HG03565 (cell line): ENCODE measurements around the gene ATP2C2.

ENCODE experiments used
- ATAC-seq: cut with Tn5 transposase; IDR thresholded peaks from one replicate; pipeline ENCODE4 v1.9.1; 2021; ENCODE audit warnings: mild to moderate bottlenecking, moderate library complexity; ENCODE audit not compliant: unreplicated experiment

ATP2C2 gene

DNA sequence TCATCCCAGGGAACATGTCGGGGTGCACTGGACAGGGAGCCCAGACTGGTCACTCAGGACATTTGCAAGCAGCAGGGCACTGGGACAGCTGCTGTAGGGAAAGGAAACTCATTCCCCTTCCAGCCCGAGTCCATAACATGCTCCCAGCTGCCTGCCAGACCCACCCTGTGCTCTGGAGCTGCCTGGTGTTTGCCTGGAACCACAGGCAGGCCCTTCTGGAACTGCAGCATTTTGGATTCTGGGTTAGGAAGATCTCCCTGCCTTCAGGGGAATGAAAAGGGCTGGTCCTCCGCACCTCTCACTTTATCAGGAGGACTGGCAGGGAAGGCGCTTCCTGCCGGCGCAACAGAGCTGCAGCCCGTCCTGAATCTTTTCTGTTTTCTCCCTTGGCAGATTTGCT is 94.9 kb downstream of the ATP2C2 start:
- no peak for ATAC-seq

DNA sequence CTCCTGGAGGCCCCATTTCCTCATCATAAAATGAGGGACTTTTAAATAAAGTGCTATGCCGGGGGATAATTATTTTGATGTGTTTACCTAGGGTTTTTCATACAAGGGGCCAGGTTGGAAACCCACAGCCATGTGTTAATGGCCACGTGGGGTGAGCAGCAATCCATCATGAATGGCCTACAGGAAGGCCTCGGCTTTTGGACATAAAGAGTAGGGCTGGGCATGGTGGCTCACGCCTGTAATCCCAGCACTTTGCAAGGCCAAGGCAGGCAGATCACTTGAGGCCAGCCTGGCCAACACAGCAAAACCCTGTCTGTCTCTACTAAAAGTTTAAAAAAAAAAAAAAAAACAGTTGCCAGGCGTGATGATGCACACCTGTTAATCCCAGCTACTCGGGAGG is 95.8 kb downstream of the ATP2C2 start:
- no peak for ATAC-seq

DNA sequence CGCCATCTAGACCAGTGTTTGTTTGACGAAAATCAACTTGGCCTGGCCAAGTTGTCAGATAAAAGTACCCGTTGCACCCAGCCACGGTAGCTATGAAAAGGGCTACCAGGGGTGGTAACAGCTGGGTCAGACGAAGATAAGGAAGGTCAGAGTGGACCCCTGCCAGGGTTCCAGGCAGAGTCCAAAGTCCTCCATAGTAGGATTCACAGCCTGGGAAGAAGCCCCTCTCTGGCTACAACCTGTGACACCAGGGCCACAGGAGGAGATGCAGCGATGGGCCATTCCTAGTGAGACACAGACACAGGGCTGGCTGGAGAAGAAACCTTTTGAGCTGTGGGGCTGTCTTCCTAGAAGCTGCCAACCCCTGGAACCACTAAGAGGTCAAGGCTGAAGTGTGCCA is 96.8 kb downstream of the ATP2C2 start:
- no peak for ATAC-seq

DNA sequence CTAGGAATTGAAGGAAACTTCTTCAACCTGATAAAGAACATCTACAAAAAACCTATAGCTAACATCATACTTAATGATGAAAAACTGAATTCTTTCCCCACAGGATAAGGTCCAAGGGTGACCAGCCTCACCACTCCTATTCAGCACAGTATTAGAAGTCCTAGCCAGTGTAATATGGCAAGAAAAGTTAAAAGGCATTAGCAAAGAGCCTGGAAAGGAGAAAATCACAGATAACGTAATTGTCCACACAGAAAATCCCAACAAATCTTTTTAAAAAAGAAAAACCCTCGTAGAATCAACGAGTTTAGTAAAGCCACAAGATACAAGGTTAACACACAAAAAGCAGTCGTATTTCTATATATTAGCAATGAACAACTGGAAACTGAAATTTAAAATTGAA is 98.4 kb downstream of the ATP2C2 start:
- no peak for ATAC-seq

DNA sequence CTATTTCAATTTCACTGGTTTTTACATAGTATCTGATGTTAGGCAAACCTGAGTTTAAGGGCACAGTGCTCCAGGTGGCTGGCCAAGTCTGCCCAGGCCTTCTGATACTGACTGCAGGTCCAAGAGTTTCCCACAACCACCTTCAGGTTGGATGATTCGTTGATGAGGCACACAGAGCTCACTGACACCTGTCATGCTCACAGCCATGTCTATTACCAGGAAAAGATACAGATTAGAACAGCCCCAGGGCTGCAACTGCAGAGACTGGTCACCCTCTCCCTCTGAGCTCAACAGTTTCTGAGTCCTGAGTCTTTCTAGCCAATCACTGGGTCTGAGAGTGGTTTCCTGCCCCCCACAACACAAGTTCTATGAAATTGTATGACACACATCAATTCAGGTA is 98.9 kb downstream of the ATP2C2 start:
- no peak for ATAC-seq

DNA sequence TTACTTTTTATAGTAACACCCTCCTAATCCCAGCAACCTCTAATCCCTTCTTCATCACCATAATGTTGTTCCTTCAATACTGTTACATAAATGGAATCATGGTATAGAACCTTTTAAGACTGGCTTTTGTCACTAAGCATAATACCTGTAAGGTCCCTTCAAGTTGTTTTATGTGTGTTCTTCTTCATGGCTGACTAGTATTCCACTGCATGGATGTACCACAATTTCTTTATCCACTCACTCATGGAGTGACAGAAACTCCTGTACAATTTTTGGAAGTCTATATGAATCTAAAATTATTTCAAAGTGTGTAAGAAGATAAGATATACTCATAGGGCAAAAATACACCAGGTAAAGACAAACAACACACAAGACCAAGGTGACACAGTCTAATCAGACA is 99.4 kb downstream of the ATP2C2 start:
- ATAC-seq: no peak

DNA sequence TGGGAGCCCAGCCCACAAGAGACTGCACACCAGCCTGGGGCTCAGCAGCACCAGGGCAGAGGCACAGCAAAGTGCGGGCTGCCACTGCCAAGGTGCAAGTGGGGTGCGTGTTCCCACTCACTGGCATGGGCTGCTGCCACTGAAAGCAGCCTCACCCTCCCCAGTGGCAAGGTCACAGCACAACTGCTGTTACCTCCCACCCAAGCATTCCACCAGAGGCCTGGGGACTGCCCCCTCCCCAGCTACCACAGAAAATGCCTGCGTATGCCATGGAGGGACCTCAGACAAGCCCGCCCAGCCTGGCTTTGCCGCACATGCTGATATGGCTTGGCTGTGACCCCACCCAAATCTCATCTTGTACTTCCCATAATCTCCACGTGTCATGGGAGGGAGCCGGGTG is 103.0 kb downstream of the ATP2C2 start:
- ATAC-seq: no peak

DNA sequence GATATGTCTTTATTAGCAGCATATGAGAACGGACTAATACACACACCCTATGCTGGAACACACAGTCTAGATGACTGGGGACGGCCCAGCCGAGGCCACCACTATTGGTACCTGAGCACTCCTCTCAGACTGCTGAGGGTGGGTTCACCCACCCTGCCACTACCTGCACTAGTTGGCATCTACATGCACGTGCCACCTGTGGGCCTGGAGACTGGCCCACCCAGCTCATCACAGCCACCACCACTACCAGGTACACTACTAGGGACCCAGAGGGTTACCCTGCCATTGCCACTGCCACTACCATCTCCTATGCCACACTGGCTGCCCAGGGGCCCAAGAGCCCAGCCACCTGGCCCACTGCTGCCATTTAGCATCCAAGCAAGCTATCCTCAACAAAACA is 103.6 kb downstream of the ATP2C2 start:
- no peak for ATAC-seq

DNA sequence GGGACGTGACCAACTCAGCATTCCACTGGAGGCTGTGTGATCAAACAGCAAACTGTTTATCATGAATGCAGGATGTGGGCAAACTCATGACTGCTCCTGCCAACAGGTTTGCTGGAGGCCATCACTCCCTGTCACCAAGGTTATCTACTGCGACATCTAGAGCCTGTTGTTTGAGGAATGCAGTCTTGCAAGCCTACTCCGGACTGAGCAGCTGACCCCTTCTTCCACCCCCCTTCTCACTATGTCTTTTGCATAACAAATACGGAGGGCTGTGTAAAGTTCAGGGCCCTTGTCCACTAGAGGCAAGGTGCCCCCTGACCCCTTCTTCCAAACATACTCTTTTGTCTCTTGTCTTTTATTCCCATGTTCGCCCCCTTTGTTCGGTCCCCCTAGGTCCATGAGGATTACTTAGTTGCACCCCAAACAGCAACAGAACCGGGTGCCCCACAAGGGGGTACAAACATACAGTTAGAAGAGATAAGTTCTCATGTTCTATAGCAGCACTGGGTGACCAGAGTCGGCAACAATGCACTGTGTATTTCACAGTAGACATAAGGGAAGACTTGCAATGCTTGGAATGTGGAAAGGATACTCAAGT is 107.4 kb downstream of the ATP2C2 start:
- ATAC-seq: no peak

DNA sequence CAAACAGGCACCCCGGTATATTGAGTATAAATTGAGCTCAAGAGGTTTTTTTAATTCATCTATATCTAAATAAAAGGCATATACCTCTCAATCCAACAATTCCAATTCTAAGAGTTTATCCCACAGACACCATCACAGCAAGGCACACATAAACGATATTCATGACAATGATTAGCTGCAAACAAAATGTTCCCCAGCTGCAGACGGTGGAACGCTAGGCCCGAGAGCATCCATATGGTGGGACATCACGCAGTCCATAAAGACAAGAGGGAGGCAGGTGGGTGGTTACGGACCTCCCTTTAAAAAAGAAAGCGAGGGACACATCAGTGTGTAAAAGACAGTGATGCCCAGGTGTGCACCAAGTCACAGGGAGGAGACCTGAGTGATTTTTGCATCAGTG is 108.1 kb downstream of the ATP2C2 start:
- no peak for ATAC-seq

DNA sequence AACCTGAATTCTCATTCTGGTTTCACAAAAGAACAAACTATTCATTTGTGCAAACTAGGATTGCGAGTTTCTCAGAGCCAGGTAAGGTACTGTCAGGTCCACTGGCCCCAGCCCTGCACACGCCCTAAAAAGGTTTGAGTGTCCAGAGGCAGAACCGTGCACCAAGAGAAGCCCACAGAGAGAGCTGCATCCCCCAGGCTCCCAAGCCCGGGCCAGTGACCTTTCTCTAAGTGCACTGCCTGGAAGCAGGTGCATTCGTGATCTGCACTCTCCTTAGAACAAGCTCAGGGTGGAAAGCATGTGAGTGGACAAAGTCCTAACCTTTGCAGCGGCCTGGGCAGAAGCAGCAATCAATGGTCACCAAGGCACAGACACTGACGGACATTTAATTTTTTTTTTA is 109.3 kb downstream of the ATP2C2 start:
- no peak for ATAC-seq

DNA sequence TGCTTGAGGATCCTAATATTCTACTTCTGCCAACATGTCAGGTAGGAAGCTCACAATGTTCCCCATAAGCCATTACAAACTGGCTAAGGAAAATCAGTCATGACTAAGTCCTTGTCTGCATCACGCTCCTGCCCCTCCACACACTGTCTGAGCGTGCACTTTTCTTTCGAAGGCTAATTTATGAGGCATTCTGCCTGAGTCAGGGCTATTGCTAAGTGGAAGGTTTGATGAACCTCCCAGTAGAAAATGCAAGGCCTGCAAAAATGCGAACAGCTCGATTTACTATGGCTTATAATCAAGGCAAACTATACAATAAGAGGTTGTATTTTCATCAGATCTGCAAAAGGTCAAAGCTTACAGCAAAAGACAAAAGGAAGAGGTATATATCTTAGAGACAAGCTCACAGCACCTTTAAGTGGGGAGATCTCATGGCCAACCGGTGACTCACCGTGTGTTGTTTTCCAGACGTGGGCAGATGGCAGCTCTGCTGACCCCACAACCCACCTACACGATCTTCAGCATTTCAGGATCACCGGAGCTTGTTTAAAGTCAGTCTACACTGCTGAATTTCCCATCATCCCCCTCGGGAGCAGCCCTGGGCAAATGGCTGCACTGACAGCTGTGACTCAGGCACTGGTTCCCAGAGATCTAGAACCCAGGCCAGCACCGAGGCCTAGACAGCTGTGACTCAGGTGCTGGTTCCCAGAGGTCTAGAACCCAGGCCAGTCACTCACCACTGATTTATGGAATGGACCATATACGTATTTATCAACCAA is 110.0 kb downstream of the ATP2C2 start:
- ATAC-seq: no peak

DNA sequence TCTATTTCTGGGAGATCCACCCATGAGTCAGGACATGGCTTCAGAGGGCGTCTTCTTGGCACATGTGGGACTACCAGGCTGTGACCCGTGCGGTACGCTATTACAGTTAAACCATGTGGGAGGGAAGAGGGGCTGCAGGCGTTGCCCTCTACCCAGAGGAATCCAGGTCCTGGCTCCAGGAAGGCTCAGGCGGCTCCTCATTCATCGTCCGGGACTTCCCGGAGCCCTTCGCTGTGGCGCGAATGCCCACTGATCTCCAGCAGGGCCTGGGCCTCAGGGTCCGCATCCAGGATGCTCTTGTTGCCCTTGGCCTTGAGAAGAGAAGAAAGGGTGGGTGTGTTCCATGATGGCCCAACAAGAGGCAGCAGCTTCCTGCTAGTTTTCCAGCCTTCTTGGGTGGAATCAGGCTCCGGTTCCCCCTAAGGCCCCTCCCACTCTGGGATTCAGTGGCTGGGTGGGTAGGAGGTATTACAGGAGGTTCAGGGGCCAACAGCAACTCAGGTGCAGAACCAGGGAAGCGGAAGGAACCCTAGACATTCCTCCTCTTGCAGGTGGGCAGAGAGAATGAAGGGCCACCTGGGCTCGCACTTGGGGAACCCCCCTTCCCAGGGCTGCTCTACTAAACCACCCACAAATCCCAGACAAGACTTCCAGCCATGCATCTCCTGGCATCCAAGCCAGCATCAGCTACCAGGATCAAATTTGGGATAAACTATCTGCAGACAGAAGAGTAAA is 111.5 kb downstream of the ATP2C2 start:
- ATAC-seq: no peak

DNA sequence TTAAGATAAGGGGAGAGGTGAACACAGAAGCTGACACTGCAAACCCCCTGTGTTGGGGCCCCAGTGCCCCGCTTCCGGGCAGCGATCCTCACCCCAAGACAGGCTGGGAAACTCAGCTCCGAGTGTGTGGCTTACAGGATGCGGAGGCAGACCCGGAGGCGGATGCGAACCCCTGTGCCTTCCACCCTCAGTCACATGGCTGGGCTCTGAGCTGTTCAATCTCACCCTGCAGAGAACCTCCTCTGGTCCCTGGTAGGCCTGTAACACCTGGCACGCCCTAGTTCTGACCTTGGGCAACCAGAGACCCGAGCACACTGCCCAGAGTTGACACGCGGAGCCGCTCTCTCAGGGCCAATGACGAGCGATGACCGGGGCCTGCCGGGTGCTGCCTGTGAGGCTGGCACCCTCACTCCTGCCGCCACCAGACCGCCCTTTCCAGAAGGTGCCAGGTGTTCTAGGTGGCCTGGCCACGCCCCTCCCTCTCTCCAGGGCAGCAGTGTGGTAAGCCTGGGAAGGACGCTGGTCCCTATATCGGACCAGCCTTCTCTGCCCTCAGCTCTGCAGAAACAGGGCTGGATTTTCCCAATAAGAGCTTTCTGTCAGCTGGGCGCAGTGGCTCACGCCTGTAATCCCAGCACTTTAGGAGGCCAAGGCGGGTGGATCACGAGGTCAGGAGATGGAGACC is 112.9 kb downstream of the ATP2C2 start:
- no peak for ATAC-seq

DNA sequence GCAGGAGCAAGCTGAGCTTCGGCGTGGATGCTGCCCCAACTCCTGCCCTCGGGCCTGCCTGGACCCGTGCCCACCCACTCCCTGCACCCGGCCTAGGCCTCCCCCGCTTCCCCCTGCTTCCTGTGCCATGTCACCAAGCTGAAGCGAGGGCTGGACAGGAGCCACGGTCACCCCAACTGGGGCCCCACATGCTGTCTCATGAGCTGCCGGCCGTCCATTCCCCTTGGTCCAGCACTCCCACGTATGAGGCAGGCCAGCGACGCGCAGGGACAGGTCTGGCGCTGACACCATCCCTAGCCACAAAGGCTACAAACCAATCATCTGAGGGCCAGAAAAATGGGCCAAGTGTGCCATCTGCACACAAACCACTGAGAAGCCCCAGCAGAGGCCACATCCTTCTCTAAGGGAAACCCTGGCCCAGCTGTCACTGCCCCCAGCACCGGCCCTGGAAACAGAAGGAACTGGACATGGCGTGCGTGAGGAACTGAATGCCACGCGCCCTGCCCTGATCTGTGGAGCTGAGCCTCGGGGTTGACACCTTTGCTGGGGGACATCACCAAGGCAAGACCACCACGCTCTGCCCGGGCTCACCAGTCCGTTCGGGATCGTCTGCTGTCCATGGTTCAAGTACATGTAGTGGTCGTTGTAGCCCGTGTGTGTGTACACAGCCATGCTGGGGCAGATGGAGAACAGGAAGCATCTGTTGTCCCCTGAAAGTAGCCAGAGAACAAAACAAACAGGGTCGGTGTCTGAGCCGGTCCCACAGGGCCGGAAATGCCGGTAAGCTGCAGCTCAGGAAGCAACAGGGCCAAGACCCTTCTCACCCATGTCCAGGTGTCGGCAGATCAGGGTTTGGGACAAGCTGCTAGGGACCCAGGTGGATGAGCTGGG is 113.9 kb downstream of the ATP2C2 start:
- ATAC-seq: no peak

DNA sequence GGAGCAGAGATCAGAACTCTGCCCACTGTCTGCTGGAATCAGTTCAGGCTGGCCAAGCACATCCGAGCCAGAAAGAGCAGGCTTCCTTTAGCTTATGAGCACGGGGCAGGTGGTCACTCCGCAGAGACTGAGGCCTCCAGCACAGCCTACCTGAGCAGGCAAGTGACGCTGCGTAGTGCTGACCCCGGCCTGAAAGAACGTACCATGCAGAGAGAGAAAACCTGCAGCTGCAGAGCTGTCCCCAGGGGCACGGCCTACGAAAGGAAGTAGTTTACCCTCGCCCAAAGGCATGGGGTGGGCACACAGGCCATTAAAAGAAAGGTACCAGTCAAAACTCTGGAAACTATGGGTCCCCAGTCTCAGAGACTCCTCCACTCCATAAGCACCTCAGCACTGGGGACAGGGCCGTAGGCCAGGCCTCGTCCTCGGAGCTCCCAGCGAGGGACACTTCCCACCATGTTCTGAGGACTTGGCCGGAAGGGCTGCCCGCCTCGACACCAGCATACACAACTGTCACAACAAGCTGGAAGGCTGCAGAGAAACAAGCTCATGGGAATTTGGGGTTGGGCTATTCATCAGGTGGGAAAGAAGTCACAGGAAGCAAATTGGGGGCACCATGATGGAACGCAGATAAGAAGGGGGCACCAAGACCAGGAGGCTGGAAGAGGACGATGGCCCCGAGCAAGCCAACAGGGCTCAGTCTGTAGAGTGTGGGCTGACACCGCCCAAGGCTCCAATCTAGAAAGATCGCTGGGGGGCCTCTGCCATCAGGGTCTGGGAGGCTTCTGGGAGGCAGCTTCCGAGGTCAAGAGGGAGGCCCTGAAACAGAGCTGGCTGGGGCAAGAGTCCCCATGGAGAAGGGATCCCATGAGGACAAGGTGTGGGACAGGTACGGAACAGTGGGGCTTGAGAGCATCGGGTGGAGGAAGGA is 114.9 kb downstream of the ATP2C2 start:
- ATAC-seq: no peak

DNA sequence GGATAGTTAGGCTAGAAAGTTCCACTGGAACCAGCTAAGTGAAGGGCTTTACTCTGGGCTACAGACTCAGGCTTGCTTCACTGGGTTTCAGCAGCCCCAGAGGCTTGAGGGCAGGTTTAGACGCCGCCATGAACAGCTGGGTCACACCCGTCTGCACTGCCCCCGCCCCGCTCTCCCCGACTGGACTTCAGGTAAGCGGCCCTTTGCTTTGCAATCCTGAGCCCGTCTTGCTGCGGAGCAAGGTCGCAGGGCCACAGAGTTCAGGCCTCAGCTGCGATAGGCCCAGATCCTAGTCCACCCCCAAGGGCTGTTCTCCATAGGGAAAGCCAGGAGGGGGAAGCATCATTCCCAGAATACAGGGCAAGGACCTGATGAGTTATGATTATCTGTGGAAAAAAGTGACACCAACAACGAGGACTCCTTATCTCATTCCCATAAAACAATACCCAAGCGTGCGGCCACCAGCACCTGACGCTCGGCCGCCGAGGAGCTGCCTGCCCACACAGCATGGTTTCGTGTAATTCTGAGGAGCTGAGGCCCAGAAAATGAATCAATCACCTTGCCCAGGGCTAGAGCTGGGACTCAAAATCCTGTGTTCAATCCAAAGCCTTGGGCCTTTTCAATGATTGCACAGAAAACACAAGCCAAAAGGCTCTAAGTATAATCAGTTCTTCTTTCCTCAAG is 115.7 kb downstream of the ATP2C2 start:
- ATAC-seq: no peak

DNA sequence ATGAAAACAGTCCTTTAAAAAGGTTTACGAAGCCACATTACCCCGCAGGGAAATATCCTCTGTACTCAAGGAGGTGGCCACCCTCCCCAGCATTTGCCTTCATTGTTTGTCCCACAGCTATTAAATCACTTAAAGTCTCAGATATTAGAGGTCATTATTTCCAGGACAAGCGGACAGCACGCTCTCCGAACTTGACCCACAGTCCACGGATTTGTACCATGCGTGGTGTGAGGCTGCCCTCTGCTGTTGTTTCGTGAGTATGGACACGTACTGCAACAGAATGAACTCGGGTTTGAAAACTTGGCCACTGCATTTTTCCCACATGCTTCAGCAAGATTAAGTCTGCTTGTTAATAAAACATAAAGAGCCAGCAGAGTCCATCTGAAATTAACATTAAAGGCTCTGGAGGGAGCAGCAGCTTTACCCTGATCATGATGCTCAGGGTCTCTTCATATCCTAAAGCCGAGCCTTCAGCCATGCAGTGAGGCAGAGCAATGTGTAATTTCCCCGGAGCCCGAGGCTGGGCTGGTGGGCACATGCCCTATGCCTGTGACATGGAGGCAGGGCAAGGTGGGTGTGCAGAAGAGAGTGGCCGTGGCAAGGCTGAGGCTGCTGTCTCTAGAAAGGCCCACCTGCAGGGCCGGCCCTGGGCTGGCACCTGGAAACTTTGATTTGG is 116.4 kb downstream of the ATP2C2 start:
- ATAC-seq: no peak
